GM19455 (cell line): ENCODE measurements around the gene SALL3.
"Not testable (repeated sequence)": the region's sequence is repeated elsewhere in the genome, so short reads cannot be mapped to it uniquely, and the experiment has no call there.

Experiments
- ATAC-seq: cut with Tn5 transposase; IDR thresholded peaks from one replicate; pipeline ENCODE4 v1.9.1; 2021; ENCODE audit not compliant: unreplicated experiment

The SALL3 gene

DNA sequence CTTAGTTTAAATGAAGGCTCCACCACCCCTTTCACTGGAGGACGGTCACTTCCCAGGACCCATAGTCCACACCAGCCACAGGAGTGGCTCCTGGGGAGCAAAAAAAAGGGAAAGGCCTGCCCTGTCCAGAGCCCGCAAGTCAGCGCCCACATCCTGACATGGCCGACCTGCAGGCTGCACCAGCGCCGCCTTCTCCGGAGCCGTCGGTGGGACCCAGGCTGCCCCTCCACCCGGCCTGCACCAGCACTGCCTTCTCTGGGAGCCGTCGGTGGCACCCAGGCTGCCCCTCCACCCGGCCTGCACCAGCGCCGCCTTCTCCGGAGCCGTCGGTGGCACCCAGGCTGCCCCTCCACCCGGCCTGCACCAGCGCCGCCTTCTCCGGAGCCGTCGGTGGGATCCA, 14.9 kb upstream of the SALL3 start:
- ATAC-seq, result not testable (repeated sequence)

- no peak for ATAC-seq
These were observed 14.4 kb upstream of the SALL3 start for GRCh38 chr18:78965260-78965659.

GRCh38 chr18:78965917-78966792, 13.5 kb upstream of the SALL3 start:
- ATAC-seq, result no peak

DNA sequence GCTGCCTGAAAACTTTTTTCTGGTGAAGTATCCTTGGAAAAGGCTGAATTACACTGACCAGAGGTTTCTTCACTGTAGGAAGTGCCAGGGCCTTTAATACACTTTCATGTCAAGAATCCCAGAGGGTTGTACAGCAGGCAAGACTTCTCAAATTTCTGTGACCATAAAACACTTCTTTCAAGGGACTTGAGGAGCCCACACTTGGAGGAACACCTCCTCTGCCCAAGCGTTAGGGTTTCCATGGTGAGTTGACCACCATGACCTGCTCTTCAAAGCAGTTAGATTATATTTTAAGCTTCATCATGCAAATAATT, 12.9 kb upstream of the SALL3 start:
- no peak for ATAC-seq

- no peak for ATAC-seq
These were observed 11.9 kb upstream of the SALL3 start for GRCh38 chr18:78967692-78968091.

DNA sequence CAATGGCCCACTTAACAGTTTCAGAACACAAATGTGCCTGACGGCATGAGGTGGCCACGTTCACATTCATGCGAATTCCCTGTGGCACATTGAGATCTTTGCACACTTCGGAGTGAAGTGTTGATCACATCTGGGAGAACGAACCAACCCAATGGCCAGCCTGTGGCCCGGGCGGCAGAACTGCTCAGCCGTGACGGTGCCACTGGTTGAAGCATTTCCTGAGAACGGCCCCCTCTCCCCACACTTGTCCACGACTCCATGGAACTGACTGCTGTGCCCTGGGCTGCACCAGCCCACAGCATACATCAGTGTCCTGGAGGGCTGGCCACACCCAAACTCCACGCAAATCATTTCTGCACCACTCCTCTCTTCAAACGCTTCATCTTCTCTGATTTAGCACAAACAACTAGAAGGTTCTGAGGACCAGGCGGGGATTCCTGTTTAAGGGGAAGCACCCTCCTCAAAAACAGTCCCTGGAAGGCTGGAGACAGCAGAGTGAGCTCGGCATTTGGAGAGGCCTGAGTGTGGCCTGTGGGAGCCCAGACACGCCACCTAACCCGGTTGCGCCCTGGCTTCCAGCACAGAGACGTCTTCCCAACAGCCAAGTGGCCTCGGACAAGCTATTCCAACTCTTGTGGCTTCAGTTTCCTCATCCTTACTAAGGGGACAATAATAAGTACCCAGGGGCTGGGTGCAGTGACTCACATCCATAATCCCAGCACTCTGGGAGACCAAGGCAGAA, 9.9 kb upstream of the SALL3 start:
- ATAC-seq, result no peak

DNA sequence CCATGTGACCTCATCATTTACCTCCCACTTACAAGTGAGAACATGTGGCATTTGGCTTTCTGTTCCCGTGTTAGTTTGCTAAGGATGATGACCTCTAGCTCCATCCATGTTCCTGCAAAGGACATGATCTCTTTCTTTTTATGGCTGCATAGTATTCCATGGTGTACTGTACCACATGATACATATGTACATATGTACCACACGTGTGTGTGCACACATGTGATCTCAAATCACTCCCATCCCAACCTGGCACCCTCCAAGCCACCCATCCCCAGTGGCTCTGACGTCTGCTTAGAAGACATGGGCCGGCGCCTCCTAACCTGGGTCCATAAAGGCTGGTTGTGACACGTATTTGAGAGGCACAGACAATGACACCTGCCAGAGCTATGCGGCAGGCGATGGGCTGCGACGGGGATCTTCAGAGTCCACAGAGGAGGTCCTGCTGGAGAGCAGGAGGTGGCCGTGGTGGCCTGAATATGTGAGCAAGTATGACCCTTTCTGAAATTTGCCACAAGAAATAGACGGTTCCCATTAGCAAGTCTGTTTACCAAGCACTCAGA, 8.8 kb upstream of the SALL3 start:
- no peak for ATAC-seq

DNA sequence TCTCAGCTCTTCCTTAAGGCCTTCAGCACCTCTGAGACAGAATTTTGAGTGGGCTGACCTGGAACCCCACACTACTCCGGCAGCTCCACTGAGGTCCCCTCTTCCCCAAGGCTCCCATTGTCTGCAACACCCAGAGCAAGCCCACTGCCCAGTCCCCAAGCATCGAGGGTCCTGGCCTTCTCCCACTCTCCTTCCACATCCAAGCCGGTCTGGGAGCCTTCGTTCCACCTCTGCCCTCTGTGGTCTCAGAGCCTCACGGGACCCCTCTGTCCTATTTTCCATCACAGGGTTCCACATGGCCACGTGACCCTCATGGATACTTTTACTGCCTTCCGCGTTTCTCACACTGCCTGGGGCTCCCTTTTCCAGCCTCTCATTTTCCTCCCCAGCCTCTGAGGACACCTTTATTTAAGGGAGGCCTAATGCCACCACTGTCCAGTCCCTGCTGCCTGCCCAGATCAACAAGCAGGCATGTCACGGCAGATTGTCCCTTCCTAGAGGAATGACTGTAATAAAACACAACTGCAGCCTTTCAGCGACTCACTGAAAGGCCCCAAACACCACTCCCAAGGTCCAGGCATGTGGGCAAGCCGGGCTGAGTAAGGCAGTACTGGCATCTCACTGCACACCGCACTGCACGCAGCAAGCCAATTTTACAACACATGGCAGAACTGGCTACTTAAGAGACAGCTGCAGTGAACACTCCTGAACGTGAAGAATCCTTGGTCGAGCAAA, 7.9 kb upstream of the SALL3 start:
- no peak for ATAC-seq

- no peak for ATAC-seq
These were observed 7.2 kb upstream of the SALL3 start for GRCh38 chr18:78972385-78972918.

- no peak for ATAC-seq
These were observed 6.7 kb upstream of the SALL3 start for GRCh38 chr18:78972930-78973331.

- no peak for ATAC-seq
These were observed 6.1 kb upstream of the SALL3 start for GRCh38 chr18:78973357-78974083.

- ATAC-seq, result no peak
These were observed 5.4 kb upstream of the SALL3 start for GRCh38 chr18:78974115-78974761.

DNA sequence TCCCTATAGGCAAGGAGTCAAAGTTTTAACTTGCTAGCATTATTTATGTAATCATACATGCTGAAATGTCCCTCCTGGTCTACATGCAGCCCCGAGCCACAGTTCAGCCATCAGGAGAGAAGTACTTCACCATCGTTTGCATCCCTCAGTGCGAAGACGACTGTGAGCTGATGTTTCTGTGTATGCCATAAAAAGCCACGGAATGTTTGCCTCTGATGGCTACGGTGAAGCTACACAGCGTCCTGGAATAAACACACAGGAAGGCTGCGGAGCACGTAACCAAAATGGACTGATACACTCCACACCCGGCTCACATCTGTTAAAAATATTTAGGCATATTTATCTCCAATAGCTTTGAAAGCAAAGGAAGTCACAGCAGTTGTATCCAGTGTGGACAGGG, 4.3 kb upstream of the SALL3 start:
- no peak for ATAC-seq

- ATAC-seq, result no peak
These were observed 3.8 kb upstream of the SALL3 start for GRCh38 chr18:78975699-78976335.

GRCh38 chr18:78976765-78977636, 2.6 kb upstream of the SALL3 start:
- ATAC-seq, result no peak

DNA sequence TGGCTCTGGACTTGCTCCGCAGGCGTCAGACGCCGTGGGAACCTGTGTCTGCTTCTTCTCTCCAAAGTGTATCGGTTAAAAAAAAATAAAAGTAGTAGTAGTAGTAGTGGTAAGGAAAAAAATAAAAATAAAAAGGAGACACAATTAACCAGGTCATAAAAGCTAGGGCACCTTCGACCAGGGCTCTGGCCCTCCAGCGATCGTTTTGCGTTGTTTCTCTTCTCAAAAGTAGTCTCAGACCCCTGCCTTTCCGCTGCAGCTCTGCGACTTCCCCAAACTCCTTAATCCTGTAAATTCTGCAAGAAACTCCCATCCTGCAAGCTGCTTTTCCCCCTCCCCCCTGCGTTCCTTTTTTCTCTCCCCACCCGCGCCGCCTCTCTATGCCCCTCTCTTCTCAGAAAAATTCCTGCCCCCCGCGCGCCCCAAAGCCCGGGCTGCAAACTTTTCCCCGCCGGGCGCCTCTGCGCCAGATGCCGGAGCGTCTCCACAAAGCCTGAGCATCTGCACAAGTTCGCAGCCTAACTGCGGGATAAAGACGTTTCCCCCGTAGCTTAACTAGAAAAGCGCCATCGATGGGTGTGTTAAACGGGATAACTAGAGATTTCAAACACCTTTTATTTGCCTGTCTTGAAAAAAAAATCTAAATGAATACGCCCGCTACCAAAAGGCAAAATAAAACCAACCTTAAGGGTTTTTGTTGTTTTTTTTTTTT, 1.8 kb upstream of the SALL3 start:
- ATAC-seq, result no peak

DNA sequence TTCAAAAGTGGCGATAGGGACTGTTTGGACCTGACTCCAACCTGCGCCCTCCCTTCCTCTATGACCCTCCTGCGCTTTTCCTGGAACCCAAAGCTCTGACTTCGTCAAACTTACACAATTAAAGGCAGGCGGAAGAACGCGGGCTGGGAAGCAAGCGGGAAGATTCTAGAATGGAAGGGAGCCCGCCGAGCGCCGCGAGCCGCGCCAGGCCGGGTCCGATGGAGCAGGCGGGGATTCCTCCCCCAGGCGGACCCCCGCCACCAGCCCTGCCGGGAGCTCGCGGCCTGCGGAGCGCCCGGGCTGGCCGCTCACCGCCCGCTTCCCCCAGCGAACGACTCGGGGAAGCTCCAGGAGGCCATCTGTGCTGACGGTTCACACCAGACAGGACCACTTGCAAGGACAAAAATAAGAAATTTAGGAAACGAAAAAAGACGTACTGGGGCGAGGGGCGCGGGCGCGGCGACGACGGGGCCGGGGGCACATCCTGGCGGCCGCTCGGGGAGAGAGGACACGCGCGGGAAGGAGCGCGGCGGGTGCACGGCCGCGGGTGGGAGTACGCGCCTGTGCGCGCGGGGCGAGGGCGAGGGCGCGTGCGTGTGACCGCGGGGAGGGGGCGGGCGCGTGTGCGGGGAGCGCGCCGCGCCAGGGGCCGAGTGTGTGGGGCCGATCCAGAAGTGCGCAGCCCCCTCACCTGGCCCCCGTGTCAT, 1.1 kb upstream of the SALL3 start:
- no peak for ATAC-seq
